Ascending aorta (tissue), 2 donors: ENCODE results near the gene MUSTN1. TPM values are rescaled to one million over a fixed set of nuclear protein-coding genes. Genes with fewer than 3 reads are reported as not detected.

Experiments used
- DNase-seq, 2 donors: peaks; one replicate each; pipeline ENCODE4 v3.0.0-alpha.2; 2019; ENCODE audit warnings: low spot score in 2 of 2
- H3K27ac ChIP-seq, 2 donors: fragments of 200-600 bp; sonication (generic); one replicate each; pipeline ENCODE4 v1.5.1; 2016 to 2017; ENCODE audit warnings: mild to moderate bottlenecking in 1 of 2
- H3K27me3 ChIP-seq: fragments of 200-600 bp; sonication (generic); one replicate; pipeline ENCODE4 v1.5.1; 2017
- H3K36me3 ChIP-seq, 2 donors: fragments of 200-600 bp; sonication (generic); one replicate each; pipeline ENCODE4 v1.5.1; 2016
- H3K4me1 ChIP-seq, 2 donors: fragments of 200-600 bp; sonication (generic); one replicate each; pipeline ENCODE4 v1.5.1; 2016 to 2017; ENCODE audit warnings: mild to moderate bottlenecking in 1 of 2
- H3K4me3 ChIP-seq, 2 donors: fragments of 200-600 bp; sonication (generic); one replicate each; pipeline ENCODE4 v1.5.1; 2016 to 2017; ENCODE audit warnings: mild to moderate bottlenecking in 1 of 2
- H3K9me3 ChIP-seq, 2 donors: fragments of 200-600 bp; sonication (generic); one replicate each; pipeline ENCODE4 v1.5.1; 2016
- CTCF ChIP-seq, 3 experiments: fragments of 200-600 bp in 2 of 3; fragments of 450-650 bp in 1 of 3; sonication (generic) in 2 of 3; IDR thresholded peaks; one replicate each; pipeline ENCODE4 v1.5.1; 2016 to 2019; ENCODE audit warnings: antibody characterized with exemption in 3 of 3, mild to moderate bottlenecking in 1 of 3, moderate library complexity in 1 of 3
- intact Hi-C: fragments of 100-400 bp; cut with DNase I; formaldehyde crosslinking; loops from one replicate; pipeline ENCODE4 v1.15.1; 2023
- total RNA-seq: library from RNA; depleted of rRNA; stranded (reverse); fragments of >200 nt; gene quantifications from one replicate; pipeline ENCODE4 v1.1.0, GENCODE V29; 2016

The MUSTN1 gene
- total RNA-seq, 1 donor from 2014 or later: 132 TPM

GRCh38 chr3:52813810-52814209 is 21.0 kb downstream of the MUSTN1 start:
- Histone ChIP-seq H3K36me3 (no peaks in the 10 kb centered on the region), H3K27ac (no peak overlapping the region), H3K27me3 (no peaks in the 10 kb centered on the region), H3K4me1 (no peaks in the 10 kb centered on the region), H3K9me3 (no peaks in the 10 kb centered on the region), H3K4me3 (no peak overlapping the region)
- no peak for TF ChIP-seq CTCF (IDR thresholded peaks at IDR 0.05)
- intact Hi-C loops: no loop called here
- DNase-seq: no peak

GRCh38 chr3:52811452-52812011 is 23.3 kb downstream of the MUSTN1 start:
- no peak for TF ChIP-seq CTCF (IDR thresholded peaks at IDR 0.05)
- H3K4me3 ChIP-seq: no peak overlapping the region
- H3K27ac ChIP-seq: no peak overlapping the region
- no peaks in the 10 kb centered on the region for H3K36me3 ChIP-seq
- intact Hi-C loops: no loop called here
- no peaks in the 10 kb centered on the region for H3K27me3 ChIP-seq
- H3K9me3 ChIP-seq: no peaks in the 10 kb centered on the region
- H3K4me1 ChIP-seq: no peaks in the 10 kb centered on the region
- no peak for DNase-seq

GRCh38 chr3:52810923-52811322 is 23.9 kb downstream of the MUSTN1 start:
- Histone ChIP-seq H3K4me1 (no peaks in the 10 kb centered on the region), H3K9me3 (no peaks in the 10 kb centered on the region), H3K27ac (no peak overlapping the region), H3K36me3 (no peaks in the 10 kb centered on the region), H3K4me3 (no peak overlapping the region), H3K27me3 (no peaks in the 10 kb centered on the region)
- TF ChIP-seq CTCF (IDR thresholded peaks at IDR 0.05): no peak
- intact Hi-C loops: no loop called here
- DNase-seq: no peak

GRCh38 chr3:52809662-52810377 is 25.0 kb downstream of the MUSTN1 start:
- DNase-seq: no peak
- Histone ChIP-seq H3K4me1 (no peaks in the 10 kb centered on the region), H3K27me3 (no peaks in the 10 kb centered on the region), H3K36me3 (no peaks in the 10 kb centered on the region), H3K9me3 (no peaks in the 10 kb centered on the region), H3K4me3 (no peak overlapping the region), H3K27ac (no peak overlapping the region)
- intact Hi-C loops: no loop called here
- TF ChIP-seq CTCF (IDR thresholded peaks at IDR 0.05): no peak

GRCh38 chr3:52809149-52809548 is 25.7 kb downstream of the MUSTN1 start:
- no peak for TF ChIP-seq CTCF (IDR thresholded peaks at IDR 0.05)
- intact Hi-C loops: no loop called here

More at GRCh38 chr3:52809149-52809548, 25.7 kb downstream of the MUSTN1 start:
- Histone ChIP-seq H3K4me1 (no peaks in the 10 kb centered on the region), H3K9me3 (no peaks in the 10 kb centered on the region), H3K36me3 (no peaks in the 10 kb centered on the region), H3K4me3 (no peak overlapping the region), H3K27ac (no peak overlapping the region), H3K27me3 (no peaks in the 10 kb centered on the region)
- no peak for DNase-seq
